KBM-7 (cell line): ENCODE measurements around the gene RHBDD2.
"Not testable (repeated sequence)": the region's sequence is repeated elsewhere in the genome, so short reads cannot be mapped to it uniquely, and the experiment has no call there.

Experiments
- DNase-seq: peaks from one replicate; pipeline ENCODE4 v3.0.0-alpha.2; 2015
- in situ Hi-C: fragments of 300-500 bp; cut with MboI; formaldehyde crosslinking; loops from 2 replicates; pipeline ENCODE4 v1.14.3; 2020; ENCODE audit warnings: low sequenced_read_pairs, low pct_unique_long_range_greater_than_20kb, mixed read lengths

The RHBDD2 gene

DNA sequence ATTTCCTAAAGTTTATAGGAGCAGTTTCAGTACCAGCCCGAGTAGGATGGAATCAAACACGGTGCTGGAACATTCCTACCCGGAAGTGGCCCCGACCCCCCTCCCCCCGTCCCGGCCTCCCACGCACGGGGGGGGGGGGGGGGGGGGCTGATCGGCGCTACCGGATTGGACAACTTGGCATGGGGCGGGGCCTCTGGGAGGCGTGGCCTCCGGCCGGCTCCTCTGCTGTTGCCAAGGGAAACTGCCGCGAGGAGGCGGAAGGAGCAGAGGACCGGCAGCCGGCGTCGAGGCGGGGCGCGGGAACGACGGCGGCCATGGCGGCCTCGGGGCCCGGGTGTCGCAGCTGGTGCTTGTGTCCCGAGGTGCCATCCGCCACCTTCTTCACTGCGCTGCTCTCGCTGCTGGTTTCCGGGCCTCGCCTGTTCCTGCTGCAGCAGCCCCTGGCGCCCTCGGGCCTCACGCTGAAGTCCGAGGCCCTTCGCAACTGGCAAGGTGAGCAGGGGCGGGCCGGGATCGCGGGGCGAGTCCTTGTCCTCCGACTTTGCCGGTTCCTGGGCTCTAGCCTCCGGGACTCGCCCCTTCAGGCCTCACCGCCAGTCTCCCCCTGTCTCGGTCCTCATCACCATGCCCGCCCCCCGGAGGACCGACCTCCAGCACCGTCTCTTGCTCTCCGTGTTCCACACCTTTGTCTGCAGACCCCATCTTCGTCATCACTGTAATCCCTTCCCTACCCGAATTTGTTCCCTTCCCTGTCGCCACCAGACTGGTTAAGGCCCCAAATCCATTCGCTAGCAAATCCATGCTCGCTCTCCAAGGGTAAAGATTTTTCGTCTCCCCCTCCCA, at the start of gene RHBDD2:
TSS of gene RHBDD2 (plus strand) at position 266 of the 843 bp plus-strand sequence. CDS start at position 315, 49 bp downstream.
- peak; percentile 87 for DNase-seq
- in situ Hi-C loops: no loop called here

DNA sequence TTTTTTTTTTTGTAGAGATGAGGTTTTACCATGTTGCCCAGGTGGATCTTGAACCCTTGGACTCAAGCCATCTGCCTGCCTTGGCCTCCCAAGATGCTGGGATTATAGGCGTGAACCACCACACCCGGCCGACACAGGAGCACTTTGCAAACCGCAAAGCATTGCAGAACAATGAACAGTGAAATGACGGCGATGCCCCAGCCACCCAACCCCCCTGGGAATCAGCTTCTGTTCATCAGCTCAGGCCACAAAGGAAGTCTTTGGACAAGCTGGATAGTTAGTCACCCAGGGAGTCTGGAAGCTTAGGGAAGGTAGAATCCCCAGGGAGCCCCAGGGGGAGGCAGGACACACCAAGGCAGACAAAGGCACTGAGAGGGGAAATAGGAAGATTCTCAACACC, 49.2 kb upstream of the RHBDD2 start:
- in situ Hi-C loops, DNase-seq: not testable (repeated sequence)

DNA sequence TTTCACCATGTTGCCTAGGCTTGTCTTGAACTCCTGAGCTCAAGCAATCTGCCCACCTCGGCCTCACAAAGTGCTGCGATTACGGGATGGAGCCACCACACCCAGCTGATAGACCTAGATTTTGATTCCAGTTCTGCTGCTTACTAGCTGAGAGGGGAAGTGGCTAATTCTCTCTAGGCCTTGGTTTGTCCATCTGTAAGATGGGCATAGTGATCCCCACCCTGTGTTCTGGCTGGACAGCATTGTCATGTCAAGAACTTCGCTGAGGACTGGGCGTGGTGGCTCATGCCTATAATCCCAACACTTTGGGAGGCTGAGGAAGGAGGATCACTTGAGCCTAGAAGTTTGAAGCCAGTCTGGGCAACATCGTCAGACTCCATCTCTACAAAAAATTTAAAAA, 47.9 kb upstream of the RHBDD2 start:
- no peak for DNase-seq
- in situ Hi-C loops: no loop called here

GRCh38 chr7:75833662-75834061, 45.2 kb upstream of the RHBDD2 start:
- DNase-seq, in situ Hi-C loops: not testable (repeated sequence)

DNA sequence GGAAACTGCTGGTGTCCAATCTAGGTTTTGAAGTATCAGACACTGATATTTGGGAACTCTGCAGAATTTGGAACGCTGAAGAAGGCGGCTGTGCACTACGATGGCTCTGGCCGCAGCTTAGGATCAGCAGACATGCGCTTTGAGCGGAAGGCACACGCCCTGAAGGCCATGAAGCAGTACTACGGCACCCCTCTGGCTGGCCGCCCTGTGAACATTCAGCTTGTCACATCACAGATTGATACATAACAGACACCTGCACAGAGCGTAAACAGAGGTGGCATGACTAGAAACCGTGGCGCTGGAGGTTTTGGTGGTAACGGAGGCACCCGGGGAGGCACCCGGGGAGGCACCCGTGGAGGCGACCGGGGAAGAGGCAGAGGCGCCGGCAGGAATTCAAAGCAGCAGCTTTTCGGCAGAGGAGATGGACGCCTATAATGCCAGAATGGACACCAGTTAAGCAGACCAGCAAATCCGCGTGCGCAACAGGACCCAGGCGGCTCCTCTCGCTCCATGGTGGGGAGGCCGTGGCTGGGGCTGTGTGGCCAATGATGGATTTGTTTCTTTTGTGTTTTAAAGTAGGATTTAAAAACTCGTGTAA, 43.0 kb upstream of the RHBDD2 start:
- DNase-seq: no peak
- in situ Hi-C loops: no loop called here

DNA sequence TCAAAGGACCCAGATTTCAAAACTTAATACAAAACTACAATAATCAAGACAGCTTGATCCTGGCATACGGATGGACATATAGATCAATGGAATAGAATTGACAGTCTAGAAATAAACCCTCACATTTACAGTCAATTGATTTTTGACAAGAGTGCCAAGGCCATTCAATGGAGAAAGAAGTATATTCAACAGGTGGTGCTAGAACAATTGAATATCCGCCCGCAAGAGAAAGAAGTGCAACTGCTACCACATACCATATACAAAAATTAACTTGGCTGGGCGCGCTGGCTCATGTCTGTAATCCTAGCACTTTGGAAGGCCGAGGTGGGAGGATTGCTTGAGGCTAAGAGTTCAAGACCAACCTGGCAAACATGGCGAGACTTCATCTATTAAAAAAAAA, 42.0 kb upstream of the RHBDD2 start:
- in situ Hi-C loops: no loop called here
- DNase-seq: no peak

DNA sequence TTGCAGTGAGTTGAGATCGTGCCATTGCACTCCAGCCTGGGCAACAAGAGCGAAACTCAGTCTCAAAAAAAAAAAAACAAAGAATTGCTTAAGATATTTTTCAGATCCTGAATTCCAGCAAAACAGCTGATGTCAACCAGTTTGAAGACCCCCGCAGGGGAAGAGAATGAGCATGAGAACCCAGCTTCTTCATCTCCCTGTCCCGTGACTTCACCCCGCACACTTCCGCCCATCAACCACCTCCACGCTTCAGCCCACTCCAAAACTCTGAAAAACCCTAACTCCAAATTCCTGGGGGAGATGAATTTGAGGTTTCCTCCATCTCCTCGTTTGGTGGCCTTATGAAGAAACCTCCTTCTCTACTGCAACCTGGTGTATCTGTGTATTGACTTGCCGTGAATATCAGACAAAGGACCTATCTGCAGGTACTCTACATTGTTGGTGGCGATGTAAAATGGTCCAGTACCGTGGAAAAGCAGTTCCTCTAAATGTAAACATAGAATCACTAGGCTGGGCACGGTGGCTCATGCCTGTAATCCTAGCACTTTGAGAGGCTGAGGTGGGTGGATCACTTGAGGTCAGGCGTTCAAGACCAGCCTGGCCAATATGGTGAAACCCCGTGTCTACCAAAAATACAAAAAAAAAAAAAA, 40.4 kb upstream of the RHBDD2 start:
- in situ Hi-C loops, DNase-seq: not testable (repeated sequence)

DNA sequence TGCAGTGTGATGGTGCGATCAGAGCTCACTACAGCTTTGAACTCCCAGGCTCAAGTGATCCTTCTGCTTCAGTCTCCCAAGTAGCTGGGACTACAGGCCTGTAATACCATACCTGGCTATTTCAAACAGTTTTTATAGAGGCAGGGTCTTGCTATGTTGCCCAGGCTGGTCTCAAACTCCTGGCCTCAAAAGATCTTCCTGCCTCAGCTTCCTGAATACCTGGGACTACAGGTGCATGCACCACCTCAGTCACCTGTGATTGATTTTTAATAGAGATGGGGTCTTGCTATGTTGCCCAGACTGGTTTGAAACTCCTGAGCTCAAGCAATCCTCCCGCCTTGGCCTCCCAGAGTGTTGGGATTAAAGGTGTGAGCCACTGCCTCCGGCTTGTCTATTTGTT, 38.8 kb upstream of the RHBDD2 start:
- no peak for DNase-seq
- in situ Hi-C loops: no loop called here

DNA sequence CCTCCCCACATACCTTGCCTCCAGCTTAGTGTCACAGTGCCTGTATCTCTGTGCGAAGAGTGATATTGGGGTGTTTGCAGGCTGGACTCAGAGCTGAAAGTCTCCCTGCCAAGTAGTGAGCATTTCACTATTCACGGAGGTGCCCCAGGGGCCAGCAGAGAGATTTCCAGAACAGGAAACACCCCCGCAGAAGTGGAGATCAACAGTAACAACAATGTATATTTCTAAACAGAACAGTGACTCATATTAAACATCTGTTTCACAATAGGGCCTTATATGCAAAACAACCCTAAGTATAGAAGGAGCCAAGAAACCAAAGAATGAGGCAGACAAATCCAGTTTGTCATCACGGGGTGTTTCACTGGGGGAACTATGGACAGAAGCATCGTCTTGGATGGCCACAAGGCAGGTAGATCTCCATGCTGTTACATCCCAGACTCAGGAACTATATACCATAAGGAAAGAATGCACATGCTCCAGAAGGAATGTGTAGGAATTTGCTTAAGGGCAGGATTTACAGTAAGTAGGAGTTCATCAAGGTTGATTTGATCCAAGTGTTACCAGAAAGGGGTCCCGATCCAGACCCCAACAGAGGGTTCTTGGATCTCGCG, 35.9 kb upstream of the RHBDD2 start:
- DNase-seq: peak; percentile 43
- in situ Hi-C loops: no loop called here

DNA sequence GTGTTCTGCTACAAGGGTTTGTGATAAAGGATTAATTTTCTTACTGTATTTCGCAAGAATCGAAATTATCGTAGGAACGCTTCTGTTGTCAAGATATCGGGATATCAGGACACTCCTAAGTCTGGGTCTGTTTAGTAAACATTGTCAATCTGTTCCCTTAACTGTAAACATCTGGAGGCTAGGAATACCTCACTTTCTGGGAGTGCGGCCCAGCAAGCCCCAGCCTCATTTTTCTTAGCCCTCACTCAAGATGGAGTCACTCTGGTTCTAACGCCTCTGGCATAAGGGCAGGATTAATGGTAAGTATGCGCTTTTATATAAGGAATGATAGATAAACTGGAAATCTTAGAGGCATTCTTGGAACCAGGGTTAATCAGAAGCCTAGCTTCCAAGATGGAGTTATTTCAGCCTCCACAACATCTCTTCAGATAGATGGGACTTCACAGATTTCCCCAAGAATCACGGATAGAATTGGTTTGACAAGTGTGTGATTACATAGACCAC, 35.2 kb upstream of the RHBDD2 start:
- in situ Hi-C loops: no loop called here
- no peak for DNase-seq

GRCh38 chr7:75844158-75844557, 34.7 kb upstream of the RHBDD2 start:
- in situ Hi-C loops: no loop called here
- DNase-seq: no peak

GRCh38 chr7:75845132-75845531, 33.7 kb upstream of the RHBDD2 start:
- in situ Hi-C loops, DNase-seq: not testable (repeated sequence)

GRCh38 chr7:75847707-75848106, 31.1 kb upstream of the RHBDD2 start:
- no peak for DNase-seq
- in situ Hi-C loops: no loop called here

GRCh38 chr7:75849573-75849972, 29.3 kb upstream of the RHBDD2 start:
- in situ Hi-C loops: no loop called here
- no peak for DNase-seq

DNA sequence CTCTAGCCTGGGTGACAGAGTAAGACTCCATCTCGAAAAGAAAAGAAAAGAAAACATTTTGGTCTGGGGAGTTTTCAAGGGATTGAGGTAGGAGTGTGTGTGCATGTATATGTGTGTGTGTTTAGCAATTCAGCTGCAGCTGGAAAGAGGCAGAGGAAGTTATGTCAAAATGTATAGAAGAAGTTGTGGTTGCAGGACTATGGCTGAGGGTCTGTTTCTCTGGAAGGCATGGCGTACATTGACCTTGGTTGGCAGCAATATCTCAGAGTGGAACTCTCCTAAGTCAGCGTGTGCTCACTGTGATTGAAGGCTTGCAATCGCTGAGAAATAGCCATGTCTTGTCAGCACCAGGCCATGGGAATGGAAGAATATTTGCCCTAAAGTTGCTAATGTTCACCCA, 28.6 kb upstream of the RHBDD2 start:
- in situ Hi-C loops: no loop called here

GRCh38 chr7:75854233-75854632, 24.6 kb upstream of the RHBDD2 start:
- in situ Hi-C loops: no loop called here
- DNase-seq: no peak

More for the DNA sequence above, 28.6 kb upstream of the RHBDD2 start:
- peak; percentile 73 for DNase-seq

GRCh38 chr7:75854813-75855345, 24.0 kb upstream of the RHBDD2 start:
- DNase-seq, in situ Hi-C loops: not testable (repeated sequence)

DNA sequence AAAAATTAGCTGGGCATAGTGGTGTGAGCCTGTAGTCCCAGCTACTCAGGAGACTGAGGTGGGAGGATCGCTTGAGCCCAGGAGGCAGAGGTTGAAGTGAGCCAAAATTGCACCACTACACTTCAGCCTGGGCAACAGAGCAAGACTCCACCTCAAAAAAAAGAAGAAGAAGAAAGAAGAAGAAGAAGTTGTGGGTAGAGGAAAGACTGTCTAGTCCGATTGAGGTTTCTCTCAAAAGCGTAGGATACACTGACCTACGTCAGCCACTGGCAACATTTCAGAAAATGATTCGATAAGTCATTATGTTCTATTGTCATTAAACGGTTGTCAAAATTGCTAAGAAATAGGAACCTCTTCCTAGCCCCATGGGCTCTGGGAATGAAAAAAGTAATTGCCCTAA, 22.3 kb upstream of the RHBDD2 start:
- DNase-seq: peak; percentile 68

DNA sequence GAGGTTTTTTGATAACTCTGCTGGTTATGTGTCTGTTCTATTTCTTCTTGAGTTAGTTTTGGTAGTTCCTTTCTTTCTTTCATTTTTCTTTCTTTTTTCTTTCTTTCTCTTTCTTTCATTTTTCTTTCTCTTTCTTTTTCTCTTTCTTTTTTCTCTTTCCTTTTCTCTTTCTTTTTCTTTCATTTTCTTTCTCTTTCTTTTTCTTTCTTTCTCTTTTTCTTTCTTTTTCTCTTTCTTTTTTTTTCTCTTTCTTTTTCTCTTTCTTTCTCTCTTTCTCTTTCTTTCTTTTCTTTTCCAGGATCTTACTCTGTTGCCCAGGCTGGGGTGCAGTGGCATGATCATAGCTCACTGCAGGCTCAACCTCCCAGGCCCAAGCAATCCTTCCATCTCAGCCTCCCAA, 20.4 kb upstream of the RHBDD2 start:
- no peak for DNase-seq
- in situ Hi-C loops: no loop called here

More for the DNA sequence above, 22.3 kb upstream of the RHBDD2 start:
- in situ Hi-C loops: no loop called here
